ENCODE results near the gene LAMTOR2.

LAMTOR2 gene

DNA sequence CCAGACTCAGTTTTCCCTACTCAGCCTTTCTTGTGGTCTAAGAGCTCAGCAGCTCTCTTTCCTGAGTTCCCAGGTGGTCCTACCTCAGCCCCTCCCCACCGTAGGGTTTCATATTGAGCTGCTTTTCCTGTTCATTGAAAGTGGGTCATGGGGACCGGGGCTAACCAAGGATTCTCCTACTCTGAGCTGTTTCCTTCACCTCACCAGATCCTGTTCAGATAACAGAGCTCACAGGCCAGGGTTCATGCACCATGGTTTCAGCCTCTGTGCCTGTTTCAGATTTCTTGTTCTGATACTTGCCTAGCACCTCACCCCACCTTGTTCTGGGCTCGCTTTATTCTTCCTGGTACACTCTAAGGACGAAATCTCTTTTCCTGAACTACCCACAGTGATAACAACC, 9.5 kb upstream of the LAMTOR2 start:
- Histone ChIP-seq H2AK5ac (ENCODE audit: low read length) (no peak overlapping the region), H3K36me3 (ENCODE audit: control insufficient read depth in 1 of 2, insufficient read depth in 2 of 2, low read length in 2 of 2) (peaks cover 36 to 54% of the 10 kb centered on the region in 2 experiments), H4K8ac (ENCODE audit: low read depth, low read length) (no peak overlapping the region), H3K23ac (ENCODE audit: low read length) (no peak overlapping the region), H4K12ac (ENCODE audit: low read depth, low read length) (no peak overlapping the region), H3K27ac (ENCODE audit: low read depth, low read length) (no peak overlapping the region), H3K4ac (ENCODE audit: low read depth, low read length) (no peak overlapping the region), H3K79me2 (ENCODE audit: control insufficient read depth, insufficient read depth, low read length, poor library complexity) (no peaks in the 10 kb centered on the region), H3K4me2 (ENCODE audit: low read length) (no peak overlapping the region), H3K18ac (ENCODE audit: low read length) (no peak overlapping the region), H4K91ac (ENCODE audit: low read depth, low read length) (no peak overlapping the region), H3K27me3 (ENCODE audit: insufficient read depth, low read length) (no peaks in the 10 kb centered on the region), H2BK12ac (ENCODE audit: low read length) (no peak overlapping the region), H3K4me3 (ENCODE audit: low read depth, low read length) (no peak overlapping the region), H3K14ac (ENCODE audit: low read length) (no peak overlapping the region), H2BK120ac (ENCODE audit: insufficient read depth, low read length, poor library complexity) (no peak overlapping the region), H2BK5ac (ENCODE audit: low read depth, low read length, poor library complexity) (no peak overlapping the region), H2AFZ (ENCODE audit: insufficient read depth, low read length, poor library complexity) (no peak overlapping the region), H3K79me1 (ENCODE audit: low read length) (no peaks in the 10 kb centered on the region), H3K9ac (ENCODE audit: low read length) (peak overlapping the region; percentile 4), H3K4me1 (ENCODE audit: control insufficient read depth in 1 of 2, insufficient read depth in 2 of 2, low read length in 2 of 2) (peaks cover 0 to 3% of the 10 kb centered on the region in 2 experiments), H3K9me3 (ENCODE audit: insufficient read depth, low read depth, low read length) (no peaks in the 10 kb centered on the region)
- no peak for DNase-seq
- no CpG with 5 or more reads among the region's 4 CpGs for WGBS (ENCODE audit: extremely low coverage, insufficient coverage, insufficient read length)

DNA sequence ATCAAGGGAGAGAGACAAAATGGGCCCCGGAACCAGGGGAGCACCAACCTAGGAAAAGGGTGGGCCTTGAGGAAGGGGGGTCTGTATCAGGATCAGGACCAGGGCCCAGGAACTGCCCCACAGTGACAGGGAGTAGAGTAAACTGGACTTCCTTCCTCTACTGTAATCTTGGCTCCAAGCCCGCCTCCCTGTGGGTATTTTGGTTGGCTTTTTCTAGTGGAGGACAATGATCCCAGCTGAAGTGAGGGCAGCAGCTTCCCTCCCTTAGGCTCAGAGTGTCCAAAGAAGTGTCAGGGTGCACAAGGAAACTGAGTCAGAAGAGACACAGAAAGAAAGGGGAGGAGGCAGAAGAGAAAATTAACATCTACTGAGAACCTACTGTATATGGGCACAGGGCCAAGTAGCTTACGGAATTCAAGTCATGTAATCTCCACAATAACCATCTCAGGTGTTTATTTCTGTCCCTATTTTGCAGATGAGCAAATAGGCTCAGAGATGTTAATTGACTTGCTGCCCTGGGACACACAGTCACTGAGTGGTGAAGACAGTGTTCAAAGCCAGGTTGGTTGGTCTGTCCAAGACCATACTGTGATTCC, 5.8 kb upstream of the LAMTOR2 start:
- H2AFZ ChIP-seq (ENCODE audit: insufficient read depth, low read length, poor library complexity), result no peak overlapping the region
- no peak overlapping the region for H3K4me3 ChIP-seq (ENCODE audit: low read depth, low read length)
- H4K8ac ChIP-seq (ENCODE audit: low read depth, low read length), result no peak overlapping the region
- H3K79me1 ChIP-seq (ENCODE audit: low read length), result peaks cover 4% of the 10 kb centered on the region
- peaks cover 2% of the 10 kb centered on the region for H3K79me2 ChIP-seq (ENCODE audit: control insufficient read depth, insufficient read depth, low read length, poor library complexity)
- H3K4ac ChIP-seq (ENCODE audit: low read depth, low read length), result no peak overlapping the region
- peaks cover 22 to 31% of the 10 kb centered on the region in 2 experiments for H3K36me3 ChIP-seq (ENCODE audit: control insufficient read depth in 1 of 2, insufficient read depth in 2 of 2, low read length in 2 of 2)
- H2AK5ac ChIP-seq (ENCODE audit: low read length), result no peak overlapping the region
- H3K18ac ChIP-seq (ENCODE audit: low read length), result no peak overlapping the region
- H3K4me1 ChIP-seq (ENCODE audit: control insufficient read depth in 1 of 2, insufficient read depth in 2 of 2, low read length in 2 of 2), result peaks cover 0 to 2% of the 10 kb centered on the region in 2 experiments
- no peak overlapping the region for H2BK12ac ChIP-seq (ENCODE audit: low read length)
- H3K4me2 ChIP-seq (ENCODE audit: low read length), result no peak overlapping the region
- H3K14ac ChIP-seq (ENCODE audit: low read length), result no peak overlapping the region
- H3K23ac ChIP-seq (ENCODE audit: low read length), result no peak overlapping the region
- WGBS (ENCODE audit: extremely low coverage, insufficient coverage, insufficient read length), result no CpG with 5 or more reads among the region's 3 CpGs
- no peaks in the 10 kb centered on the region for H3K9me3 ChIP-seq (ENCODE audit: insufficient read depth, low read depth, low read length)
- no peak for DNase-seq
- no peaks in the 10 kb centered on the region for H3K27me3 ChIP-seq (ENCODE audit: insufficient read depth, low read length)
- no peak overlapping the region for H2BK120ac ChIP-seq (ENCODE audit: insufficient read depth, low read length, poor library complexity)
- H4K12ac ChIP-seq (ENCODE audit: low read depth, low read length), result no peak overlapping the region
- H4K91ac ChIP-seq (ENCODE audit: low read depth, low read length), result no peak overlapping the region
- H3K27ac ChIP-seq (ENCODE audit: low read depth, low read length), result no peak overlapping the region
- H3K9ac ChIP-seq (ENCODE audit: low read length), result no peak overlapping the region
- H2BK5ac ChIP-seq (ENCODE audit: low read depth, low read length, poor library complexity), result no peak overlapping the region

DNA sequence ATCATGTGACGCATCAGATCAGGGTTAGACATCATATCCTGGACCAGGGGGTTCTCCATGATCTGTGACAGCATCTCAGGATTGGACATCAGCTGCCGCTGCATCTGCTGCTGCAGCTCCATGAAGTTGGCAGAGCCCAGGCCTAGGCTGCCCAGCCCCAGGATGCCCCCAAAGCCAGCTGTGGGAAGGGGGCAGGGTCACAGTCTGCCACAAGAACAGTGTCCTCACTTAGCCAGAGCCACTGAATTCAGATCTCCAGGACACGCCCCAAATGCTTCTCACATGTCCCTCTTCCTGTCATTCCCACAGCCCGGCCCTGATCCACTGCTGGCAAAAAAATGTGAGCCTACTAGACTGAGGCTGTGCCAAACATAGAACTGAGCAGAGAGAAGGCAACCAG, 4.2 kb upstream of the LAMTOR2 start:
- no peak overlapping the region for H2BK12ac ChIP-seq (ENCODE audit: low read length)
- no peak overlapping the region for H3K14ac ChIP-seq (ENCODE audit: low read length)
- H3K23ac ChIP-seq (ENCODE audit: low read length), result no peak overlapping the region
- no peak overlapping the region for H3K9ac ChIP-seq (ENCODE audit: low read length)
- no peak overlapping the region for H2AFZ ChIP-seq (ENCODE audit: insufficient read depth, low read length, poor library complexity)
- H3K27me3 ChIP-seq (ENCODE audit: insufficient read depth, low read length), result no peaks in the 10 kb centered on the region
- DNase-seq, result peak in 1 of 2 donors; percentile 43
- no peak overlapping the region for H2AK5ac ChIP-seq (ENCODE audit: low read length)
- no peak overlapping the region for H3K18ac ChIP-seq (ENCODE audit: low read length)
- H2BK120ac ChIP-seq (ENCODE audit: insufficient read depth, low read length, poor library complexity), result no peak overlapping the region
- no peak overlapping the region for H4K91ac ChIP-seq (ENCODE audit: low read depth, low read length)
- H4K8ac ChIP-seq (ENCODE audit: low read depth, low read length), result no peak overlapping the region
- no peaks in the 10 kb centered on the region for H3K9me3 ChIP-seq (ENCODE audit: insufficient read depth, low read depth, low read length)
- no peak overlapping the region for H4K12ac ChIP-seq (ENCODE audit: low read depth, low read length)
- H3K4me2 ChIP-seq (ENCODE audit: low read length), result no peak overlapping the region
- H3K79me1 ChIP-seq (ENCODE audit: low read length), result peaks cover 17% of the 10 kb centered on the region
- H3K36me3 ChIP-seq (ENCODE audit: control insufficient read depth in 1 of 2, insufficient read depth in 2 of 2, low read length in 2 of 2), result peaks cover 19 to 28% of the 10 kb centered on the region in 2 experiments
- no peak overlapping the region for H3K27ac ChIP-seq (ENCODE audit: low read depth, low read length)
- peaks cover 13% of the 10 kb centered on the region for H3K79me2 ChIP-seq (ENCODE audit: control insufficient read depth, insufficient read depth, low read length, poor library complexity)
- no peak overlapping the region for H3K4me3 ChIP-seq (ENCODE audit: low read depth, low read length)
- H3K4ac ChIP-seq (ENCODE audit: low read depth, low read length), result no peak overlapping the region
- no CpG with 5 or more reads among the region's 4 CpGs for WGBS (ENCODE audit: extremely low coverage, insufficient coverage, insufficient read length)
- H2BK5ac ChIP-seq (ENCODE audit: low read depth, low read length, poor library complexity), result no peak overlapping the region
- H3K4me1 ChIP-seq (ENCODE audit: control insufficient read depth in 1 of 2, insufficient read depth in 2 of 2, low read length in 2 of 2), result peaks cover 2 to 4% of the 10 kb centered on the region in 2 experiments

DNA sequence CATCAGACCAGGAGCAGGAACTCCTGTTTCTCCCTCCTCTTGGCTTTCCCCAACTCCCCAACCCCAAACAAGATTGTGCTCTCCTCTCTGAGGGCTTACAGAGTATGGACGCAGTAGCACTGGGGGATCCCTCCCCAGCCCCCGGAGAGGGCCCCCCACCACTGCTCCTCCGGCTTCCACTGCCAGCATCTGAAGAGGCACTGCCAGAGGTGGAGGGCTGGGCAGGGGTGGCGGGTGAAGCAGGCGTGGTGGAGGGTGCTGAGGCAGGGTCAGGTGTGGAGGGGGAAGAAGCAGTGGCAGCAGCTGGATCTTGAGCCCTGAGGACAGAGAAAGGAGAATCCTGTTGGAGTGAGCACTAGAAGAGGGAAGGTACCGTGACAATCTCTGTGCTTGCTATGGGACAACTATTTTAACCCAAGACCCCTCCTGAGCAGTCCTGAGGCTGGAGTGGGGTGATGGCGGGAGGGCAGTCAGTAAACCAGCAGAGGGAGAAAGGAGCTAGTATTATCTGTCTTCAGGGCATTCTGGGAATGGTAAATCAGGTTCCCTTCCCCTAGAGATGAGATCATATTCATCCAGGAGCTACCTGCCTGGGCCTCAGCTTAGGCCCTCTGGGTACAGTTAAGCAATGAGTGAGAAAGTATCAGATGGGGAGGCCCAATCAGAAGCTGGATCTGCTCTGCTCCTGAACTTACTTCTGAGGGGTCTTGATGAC, 3.4 kb upstream of the LAMTOR2 start:
- no peak overlapping the region for H2BK120ac ChIP-seq (ENCODE audit: insufficient read depth, low read length, poor library complexity)
- H3K9ac ChIP-seq (ENCODE audit: low read length), result no peak overlapping the region
- H3K9me3 ChIP-seq (ENCODE audit: insufficient read depth, low read depth, low read length), result no peaks in the 10 kb centered on the region
- H3K36me3 ChIP-seq (ENCODE audit: control insufficient read depth in 1 of 2, insufficient read depth in 2 of 2, low read length in 2 of 2), result peaks cover 19 to 28% of the 10 kb centered on the region in 2 experiments
- H2AFZ ChIP-seq (ENCODE audit: insufficient read depth, low read length, poor library complexity), result no peak overlapping the region
- H3K79me1 ChIP-seq (ENCODE audit: low read length), result peaks cover 18% of the 10 kb centered on the region
- no peak overlapping the region for H2BK12ac ChIP-seq (ENCODE audit: low read length)
- H3K27ac ChIP-seq (ENCODE audit: low read depth, low read length), result no peak overlapping the region
- peaks cover 13% of the 10 kb centered on the region for H3K79me2 ChIP-seq (ENCODE audit: control insufficient read depth, insufficient read depth, low read length, poor library complexity)
- no peak overlapping the region for H3K4me3 ChIP-seq (ENCODE audit: low read depth, low read length)
- H4K91ac ChIP-seq (ENCODE audit: low read depth, low read length), result no peak overlapping the region
- no peak for DNase-seq
- no peak overlapping the region for H3K4ac ChIP-seq (ENCODE audit: low read depth, low read length)
- H4K12ac ChIP-seq (ENCODE audit: low read depth, low read length), result no peak overlapping the region
- no peaks in the 10 kb centered on the region for H3K27me3 ChIP-seq (ENCODE audit: insufficient read depth, low read length)
- no CpG with 5 or more reads among the region's 7 CpGs for WGBS (ENCODE audit: extremely low coverage, insufficient coverage, insufficient read length)
- no peak overlapping the region for H4K8ac ChIP-seq (ENCODE audit: low read depth, low read length)
- no peak overlapping the region for H2BK5ac ChIP-seq (ENCODE audit: low read depth, low read length, poor library complexity)
- no peak overlapping the region for H2AK5ac ChIP-seq (ENCODE audit: low read length)
- no peak overlapping the region for H3K4me2 ChIP-seq (ENCODE audit: low read length)
- H3K14ac ChIP-seq (ENCODE audit: low read length), result no peak overlapping the region
- peaks cover 4 to 5% of the 10 kb centered on the region in 2 experiments for H3K4me1 ChIP-seq (ENCODE audit: control insufficient read depth in 1 of 2, insufficient read depth in 2 of 2, low read length in 2 of 2)
- no peak overlapping the region for H3K23ac ChIP-seq (ENCODE audit: low read length)
- no peak overlapping the region for H3K18ac ChIP-seq (ENCODE audit: low read length)
